ENCODE data around the gene HOXC10.

Gene HOXC10

DNA sequence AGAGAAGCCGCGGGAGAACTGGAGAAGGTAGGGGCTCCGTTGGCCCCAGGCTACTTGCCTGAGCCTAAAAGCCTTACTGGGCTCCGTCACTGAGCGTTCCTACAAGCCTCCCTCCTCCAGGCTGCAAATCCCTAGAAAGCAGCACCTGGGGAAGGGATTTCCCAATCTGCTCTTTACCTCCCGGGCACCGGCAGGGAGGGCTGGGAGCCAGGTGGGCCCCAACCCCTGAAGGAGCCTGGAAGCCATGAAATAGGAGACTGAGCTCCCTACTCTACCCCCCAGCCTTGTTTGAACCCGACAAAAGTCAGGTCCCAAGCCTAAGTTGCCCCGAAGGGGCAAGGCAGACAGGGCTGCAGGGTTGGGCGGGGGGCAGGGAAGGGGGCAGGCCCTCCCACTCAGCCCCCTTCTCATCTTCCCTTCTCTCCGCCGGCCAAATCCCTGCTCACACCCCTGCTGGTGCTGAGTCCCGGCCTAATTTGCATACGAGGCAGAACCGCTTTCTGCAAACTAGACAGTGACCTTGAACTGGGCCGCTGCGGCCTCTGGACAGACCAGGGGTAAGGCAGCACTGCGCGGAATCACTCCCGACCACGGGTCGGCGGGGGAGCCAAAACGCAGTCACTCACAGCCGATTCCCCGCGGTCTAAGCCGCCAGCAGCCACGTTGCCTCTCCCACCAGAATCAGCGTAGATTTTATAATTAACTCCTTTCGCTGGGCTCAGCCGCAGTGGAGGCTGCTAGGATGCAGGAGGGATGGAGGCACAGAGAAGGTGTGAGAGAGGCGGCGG, 34.0 kb upstream of the HOXC10 start:
- DNase-seq: no peak

DNA sequence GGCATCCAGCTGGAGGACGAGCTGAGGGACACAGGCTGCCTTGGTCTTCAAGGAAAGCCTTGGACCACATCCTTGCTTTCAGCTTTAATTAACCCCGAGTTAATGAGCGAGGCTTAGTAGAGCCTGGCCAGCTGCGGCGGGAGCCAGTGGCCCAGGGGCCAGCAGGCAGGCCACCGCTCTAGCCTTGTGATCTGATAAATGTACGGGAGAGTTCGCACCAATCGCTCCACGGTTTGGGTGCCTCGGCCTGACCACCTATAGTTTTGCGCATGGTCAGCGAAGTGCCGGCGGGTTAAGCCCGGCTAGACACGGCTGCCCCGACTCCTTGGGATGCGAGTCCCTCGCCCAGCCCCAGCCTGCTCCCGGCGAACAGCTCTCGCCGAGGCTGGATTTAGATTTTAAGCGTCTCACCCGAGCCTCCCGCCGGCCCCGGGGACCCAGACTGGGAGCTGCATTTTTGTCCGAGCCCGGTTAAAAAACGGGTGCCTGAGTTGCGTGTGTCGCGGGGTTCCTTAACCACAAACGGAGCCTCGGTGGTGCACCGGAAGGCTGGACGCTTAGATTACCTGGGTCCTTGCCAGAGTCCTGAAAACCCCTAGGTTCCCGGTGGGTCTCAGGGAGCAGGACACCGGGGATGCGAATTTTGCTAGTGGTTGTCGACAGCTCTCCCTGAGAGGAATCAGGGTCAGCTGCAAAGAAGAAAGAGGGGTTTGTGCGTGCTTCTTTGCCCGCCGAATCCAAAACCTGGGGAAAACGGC, 33.2 kb upstream of the HOXC10 start:
- DNase-seq: no peak

DNA sequence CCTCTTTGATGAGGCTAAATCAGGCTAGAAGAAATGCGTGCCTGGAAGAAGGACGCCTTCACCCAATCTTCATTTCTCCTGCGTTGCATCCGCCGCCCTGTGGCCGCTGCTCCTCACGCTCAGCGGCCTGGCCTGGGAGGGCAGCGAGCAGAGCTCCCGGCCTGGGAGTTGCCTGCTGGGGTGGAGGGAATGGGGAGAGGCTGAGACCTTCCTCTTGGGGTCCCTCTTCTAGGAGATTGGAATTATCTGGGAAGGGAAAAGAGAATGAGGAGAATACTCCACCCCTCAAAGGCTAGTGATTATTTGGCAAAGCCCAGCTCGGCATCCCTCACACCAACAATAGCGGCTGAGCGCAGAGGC, 32.6 kb upstream of the HOXC10 start:
- no peak for DNase-seq

DNA sequence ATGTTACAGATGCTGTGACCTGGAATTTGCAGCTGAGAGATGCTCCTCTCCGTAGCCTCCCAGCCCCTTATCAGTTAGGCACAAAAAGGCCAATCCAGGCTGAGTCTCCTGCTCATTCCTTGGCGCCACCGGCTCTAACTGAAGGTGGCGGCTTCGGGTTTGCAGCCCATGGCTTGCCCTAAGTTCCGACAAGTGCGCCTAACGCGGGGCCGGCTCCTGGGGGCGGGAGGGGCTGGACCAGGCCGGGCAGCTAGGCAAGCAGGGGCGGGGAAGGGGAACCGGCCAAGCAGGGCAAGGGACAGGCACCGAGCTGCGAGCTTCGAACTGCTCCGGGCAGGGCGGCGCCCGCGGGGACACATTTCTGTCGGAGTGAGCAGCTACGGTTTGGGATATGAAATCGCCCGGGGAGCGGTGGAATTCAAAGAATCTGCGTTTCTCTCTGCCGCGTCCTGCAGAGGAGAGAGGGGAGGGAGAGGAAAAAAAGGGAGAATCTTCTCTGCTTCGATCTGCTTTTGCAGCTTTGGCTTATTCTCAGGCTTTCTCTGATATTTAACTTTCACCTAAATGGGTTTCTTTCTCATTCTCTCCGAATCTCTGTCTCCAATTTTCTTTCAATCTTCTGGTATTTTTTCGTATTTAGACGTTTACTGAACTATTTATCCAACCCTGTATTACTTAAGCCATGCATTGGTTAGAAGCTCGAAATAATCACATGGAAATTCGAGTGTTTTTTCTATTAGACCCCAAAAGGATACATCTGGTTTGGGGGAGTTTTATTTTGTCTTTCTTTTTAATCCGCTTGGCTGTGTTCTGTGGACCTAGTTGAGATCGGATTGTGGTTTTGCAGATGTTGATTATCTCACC, 31.8 kb upstream of the HOXC10 start:
- DNase-seq: no peak

DNA sequence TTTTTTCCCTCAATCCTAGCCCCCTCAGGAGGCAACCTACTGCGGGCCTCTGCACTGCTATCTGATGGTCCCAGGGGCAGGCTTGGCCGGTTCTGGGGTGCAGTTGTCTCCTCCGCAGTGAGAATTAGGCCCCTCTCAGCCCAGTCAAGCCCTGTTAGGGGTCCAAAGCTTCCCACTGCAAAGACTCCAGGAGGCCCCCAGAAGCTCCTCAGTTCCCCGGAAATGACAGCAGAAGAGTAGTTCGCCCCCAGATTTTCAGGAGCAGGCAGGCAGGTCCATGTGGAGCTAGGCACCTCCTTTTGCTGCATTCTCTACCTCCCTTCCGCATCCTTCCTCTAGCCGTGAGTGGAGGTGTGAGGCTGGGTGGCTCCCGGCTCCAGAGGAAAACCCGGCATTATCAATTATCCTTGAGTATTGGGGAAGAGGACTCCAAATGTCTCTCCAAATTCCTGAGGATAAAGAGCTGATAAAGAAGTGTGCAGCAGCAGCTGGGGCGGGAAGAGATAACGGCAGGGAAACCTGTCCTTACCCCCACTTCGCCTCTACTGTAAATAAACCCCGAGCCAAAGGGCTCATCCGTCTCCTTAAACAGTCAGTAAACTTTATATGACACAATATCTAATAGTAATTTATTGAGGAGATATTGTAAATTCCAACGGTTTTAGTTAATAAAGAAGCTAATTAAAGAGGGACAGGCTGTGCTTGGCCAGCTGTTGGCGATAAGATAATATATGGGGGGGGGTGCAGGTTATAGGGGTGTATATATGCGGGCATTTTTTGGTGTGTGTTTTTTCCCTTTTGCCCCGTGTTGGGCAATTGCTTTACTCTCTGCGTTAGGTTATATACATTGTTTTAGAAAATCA, 30.9 kb upstream of the HOXC10 start:
- no peak for DNase-seq

DNA sequence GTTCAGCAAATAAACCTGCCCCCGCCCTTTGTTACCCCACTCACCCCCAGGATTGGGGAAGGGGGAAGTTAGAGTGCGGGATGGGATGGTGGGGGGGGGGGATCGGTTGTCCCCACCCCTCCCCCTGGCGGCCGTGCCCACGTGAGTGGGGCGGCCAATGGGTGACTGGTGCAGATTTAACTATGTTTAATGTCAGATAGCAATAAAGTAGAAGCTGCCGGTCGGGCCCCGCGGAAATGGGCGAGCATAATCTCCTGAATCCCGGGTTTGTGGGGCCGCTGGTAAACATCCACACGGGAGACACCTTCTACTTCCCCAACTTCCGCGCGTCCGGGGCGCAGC, 30.3 kb upstream of the HOXC10 start, which contains the start of gene HOXC12:
Gene HOXC12, plus strand, starts transcription at position 210 of the 342 bp plus-strand sequence. Its CDS starts 27 bp downstream, at position 237.
- no peak for DNase-seq

DNA sequence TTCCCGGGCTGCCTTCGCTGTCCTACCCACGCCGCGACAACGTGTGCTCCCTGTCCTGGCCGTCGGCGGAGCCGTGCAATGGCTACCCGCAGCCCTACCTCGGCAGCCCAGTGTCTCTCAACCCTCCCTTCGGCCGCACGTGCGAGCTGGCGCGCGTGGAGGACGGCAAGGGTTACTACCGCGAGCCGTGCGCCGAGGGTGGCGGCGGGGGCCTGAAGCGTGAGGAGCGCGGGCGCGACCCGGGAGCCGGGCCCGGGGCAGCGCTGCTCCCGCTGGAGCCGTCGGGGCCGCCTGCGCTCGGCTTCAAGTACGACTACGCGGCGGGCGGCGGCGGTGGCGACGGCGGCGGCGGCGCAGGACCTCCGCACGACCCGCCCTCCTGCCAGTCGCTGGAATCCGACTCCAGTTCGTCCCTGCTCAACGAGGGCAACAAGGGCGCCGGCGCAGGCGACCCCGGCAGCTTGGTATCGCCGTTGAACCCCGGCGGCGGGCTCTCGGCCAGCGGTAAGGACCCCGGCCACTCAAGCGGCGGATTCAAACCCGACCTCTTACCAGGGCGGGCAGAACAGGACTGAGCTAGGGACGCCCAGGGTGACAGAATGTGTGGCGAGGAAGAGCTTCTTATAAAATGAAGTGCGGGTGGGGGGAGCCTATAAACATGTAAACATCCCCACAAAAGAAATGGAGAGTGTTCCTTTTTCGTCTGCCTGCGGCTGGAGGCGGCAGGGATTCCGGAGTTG, 29.7 kb upstream of the HOXC10 start:
- no peak for DNase-seq

DNA sequence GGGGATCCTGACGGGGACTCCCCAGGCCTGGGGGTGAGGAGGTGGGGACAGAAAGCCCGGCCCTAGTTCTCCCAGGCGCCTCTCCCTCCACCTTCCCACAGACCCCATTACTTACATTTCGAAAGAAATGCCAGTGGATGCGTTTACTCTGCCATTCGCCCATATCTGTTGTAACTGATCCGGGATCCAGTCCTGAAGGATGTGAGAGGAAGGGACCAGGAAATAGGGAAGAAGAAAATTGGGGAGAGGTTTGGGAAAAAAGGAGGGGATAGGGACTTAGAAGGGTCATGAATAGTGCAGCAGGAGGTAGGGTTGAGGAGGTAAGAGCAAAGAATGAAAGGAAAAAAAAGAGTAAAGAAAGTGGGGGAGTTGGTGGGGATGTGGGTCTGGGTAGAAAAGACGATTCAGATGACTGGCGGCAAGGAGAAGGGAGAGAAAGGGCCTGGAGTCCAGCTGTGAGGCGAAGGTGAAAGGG, 29.1 kb upstream of the HOXC10 start:
- DNase-seq: no peak

DNA sequence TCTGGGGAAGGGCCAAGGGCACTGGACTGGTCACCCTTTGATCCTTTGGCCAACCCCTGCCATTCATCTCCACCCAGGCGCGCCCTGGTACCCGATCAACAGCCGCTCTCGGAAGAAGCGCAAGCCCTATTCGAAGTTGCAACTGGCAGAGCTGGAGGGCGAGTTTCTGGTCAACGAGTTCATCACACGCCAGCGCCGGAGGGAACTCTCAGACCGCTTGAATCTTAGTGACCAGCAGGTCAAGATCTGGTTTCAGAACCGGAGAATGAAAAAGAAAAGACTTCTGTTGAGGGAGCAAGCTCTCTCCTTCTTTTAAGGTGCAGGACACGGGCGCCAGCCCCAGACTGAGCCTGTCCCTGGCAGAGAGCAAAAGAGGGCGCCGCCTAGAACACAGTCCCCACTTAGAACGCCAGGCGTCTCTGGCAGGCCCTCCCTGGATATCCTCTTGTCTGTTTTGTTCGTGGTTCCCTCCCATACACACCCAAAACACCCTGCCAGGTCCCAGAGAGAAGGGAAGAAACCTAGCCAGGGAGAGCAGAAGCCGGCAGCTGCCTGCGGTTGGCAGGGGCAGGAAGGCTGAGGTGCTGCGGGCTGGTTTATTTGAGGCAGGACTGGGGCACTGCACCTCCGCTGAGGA, 28.6 kb upstream of the HOXC10 start:
- no peak for DNase-seq

DNA sequence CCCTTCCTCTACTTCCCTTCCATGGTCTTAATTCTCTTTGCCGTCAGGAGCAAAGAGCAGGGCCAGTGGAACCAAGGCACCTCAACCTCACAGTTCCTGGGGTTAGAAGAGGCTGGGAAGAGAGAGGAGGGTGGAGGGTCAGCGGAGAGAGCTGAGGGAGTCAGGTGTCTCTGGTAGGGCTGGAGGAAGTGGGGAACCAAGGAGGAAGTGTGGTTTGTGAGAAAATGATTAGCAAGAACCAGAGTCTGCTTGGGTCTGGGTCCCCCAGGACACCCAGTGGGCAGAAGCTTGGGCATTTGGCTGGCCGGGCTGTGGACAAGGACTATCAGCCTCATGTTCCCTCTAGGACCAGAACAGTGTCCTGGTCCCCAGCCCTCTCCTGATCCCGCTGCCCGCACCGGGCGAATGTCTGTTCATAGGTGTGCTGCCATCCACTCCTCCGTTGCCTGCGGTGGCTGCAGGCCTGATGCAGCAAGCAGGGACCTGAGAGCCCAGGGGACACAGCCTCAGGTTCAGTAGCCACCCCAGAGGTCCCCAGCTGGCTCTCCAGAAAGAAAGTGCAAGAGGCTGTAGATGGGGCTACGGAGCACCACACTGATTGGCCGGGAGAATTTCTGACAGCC, 27.9 kb upstream of the HOXC10 start:
- DNase-seq: no peak

DNA sequence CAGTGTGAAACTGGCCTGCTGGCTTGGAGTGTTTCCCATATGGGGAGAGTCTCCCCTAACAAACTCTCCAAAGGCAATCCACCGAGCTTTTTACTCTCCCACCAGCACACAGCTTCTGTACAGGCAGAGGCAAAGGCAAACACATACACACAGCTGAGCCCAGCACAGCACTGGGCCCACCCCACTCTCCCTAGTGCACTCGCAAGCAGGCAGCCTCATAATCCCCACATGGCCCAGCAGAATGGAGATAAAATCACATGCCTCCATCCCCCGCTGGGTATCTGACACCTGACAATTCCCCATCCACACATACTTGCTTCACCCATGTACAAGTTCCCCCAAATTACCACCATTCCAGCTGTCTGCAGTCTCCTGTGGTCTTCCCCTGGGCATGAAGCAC, 26.8 kb upstream of the HOXC10 start:
- DNase-seq: no peak

DNA sequence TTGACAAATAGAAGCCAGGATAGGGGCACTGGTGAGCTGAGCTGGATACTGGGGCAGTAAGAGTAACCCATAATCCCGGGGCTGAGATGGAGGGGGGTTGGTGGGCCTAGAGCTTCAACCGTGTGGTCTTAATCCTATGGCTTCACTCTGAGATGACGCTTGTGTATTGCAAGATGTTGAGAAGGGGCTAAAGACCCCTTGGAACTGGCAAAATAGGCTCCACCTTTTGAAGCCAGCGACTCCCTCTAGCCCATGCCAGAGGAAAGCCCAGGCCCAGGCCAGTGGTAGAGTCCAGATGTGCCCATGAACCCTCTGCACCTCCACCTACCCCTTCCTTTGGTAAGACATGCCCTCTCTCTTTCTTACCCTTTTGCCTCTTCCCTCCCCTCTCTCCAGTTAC, 25.6 kb upstream of the HOXC10 start:
- no peak for DNase-seq

DNA sequence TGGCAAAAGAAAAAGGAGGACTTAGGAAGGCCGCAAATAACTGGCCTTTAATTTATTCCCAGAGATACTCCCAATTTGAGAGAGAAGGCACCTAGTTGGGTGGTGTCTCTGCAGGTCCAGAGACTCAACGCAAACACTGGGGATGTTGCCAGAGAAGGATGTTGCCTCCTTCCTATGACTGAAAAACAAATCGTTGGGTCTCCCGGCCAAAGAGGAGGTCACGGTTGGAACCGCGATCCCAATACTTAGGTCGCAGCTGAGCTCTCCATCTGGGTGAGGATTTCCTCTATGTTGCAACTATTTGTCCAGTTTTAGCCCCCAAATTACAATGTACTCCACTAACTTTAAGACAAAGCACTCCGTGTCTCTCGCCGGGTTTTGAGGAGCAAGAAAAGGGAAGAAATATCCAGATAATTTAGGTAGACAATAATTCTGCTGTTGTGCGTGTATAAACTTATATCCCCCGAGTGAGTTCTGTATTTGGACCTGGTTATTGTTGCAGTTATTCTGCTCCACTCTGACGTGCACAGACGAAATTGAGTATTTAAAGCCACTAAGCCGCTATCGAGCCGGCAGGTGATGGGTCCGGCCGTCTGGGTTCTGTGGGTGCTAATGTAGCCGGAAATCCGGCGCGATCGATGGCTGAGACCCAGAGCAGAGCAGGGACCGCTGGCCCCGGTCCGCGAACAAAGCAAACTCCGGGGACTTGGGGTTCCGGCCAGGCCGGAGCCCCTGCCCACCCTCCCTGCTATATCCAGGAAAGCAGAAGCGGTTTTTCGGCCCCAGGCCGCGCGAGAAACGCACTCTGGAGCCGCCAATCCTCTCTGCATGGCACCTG, 24.5 kb upstream of the HOXC10 start:
- DNase-seq: no peak

DNA sequence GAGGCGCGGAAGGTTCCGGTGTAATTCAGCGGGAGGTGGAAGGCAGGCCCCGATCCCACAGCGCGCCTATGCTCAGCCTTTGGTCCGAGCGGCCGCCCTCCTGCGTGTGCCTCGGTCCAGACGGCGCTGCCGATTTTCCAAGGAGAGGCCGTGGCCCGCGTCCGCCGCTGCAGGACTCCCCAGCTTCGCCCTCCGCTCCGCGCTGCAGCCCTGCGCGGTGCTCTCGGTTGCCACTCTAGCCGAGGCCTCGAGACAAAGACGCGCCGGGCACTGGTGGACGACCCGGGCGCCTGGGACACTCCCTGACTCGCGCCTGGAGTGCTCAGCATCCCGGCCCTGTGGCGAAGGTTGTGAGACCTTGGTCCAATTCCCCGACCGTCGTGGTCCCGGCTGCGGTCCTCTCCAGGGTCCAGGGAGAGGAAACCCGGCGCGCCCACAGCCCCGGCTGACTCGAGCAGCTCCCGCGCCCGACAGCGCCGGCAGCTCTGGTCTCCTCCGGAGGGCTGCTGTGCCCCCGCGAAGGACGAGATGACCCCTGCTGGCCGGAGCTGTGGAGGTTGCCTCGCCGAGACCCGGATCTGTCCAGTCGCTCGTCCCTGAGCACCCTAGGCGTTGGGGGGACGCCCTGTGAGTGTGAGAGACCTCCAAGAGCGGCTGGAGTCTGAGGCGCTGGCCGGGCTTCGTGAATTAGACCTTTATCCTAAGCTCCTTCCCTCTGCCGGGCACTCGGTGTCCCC, 23.8 kb upstream of the HOXC10 start:
- no peak for DNase-seq

DNA sequence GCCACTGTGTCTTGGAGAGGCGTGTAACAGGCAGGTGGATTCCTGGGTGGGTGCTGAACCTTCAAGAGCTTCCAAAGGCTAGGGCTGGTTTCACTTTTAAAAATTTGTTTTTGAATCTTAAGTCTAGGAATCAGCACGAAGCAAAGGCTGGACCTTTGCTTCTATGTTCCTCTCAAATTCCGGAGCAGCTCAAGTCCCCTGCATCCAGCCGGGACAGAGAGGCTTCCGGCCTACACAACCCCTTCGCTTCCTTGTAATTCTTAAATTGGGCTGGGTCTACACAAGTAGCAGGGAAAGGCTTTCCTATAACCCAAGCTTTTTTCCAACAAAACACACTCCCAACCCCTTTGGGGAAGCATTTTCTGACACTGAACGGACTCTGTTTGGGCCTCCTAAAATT, 21.9 kb upstream of the HOXC10 start:
- DNase-seq: no peak

DNA sequence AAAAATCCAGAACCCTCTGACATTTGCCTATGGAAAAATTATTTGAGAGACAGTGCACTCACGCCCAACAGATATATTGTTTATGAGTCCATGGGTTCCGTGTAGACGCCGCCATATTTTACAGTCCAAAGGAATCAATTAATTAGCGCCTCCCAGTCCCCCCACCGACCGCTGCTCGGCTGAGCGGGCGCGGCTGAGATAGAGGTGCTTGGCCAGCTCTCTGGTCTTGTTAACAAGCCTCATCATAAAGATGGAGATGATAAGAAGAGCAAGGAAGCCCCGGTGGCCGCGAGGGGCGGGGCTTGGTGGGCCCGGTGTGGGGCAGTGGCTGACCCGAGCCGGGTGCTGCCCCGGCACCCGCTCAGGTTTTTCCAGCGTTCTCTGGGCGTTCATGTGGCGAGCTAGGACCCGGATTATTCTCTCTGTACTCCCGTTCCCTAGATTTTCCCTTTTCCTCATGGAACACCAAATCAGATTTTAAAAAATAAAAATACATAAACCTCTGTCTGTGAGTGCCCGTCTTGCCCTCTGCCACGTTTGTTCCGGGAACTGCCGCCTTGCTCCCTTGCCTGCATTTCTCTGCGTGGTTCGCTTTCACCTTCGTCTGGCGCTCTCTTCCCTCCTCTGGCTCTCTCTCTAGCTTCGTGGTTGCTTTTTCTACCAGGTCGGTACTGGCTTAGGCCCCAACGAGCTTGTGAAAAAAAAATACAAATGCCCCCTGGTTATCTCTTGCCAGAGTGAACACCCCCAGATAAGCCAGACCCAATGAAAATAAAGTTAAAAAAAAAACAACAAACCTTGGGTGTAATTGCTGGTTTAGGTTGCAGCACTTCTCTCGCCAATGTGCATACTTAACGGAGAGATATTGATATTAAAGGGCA, 21.3 kb upstream of the HOXC10 start:
- no peak for DNase-seq

DNA sequence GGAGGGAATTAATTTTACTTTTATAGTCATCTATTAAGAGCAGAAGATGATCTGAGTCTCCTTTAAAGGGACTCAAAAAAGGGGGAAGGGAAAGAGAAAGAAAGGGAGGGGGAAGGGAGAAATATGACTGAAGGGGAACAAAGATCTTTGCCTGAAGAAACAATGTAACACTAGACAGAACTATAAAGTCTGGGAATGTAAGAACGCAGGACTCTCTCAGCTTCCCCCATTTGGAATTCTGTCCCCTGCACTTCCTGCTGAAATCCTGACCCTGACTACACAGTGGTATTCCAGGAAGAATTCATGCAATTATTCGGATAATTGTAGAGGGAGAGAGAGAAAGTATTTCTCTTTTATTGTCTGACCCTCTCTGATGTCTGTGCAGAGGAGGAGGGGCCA, 20.6 kb upstream of the HOXC10 start:
- no peak for DNase-seq

Data from central memory CD4-positive, alpha-beta T cell (primary cell).